Stimulated activated CD8-positive, alpha-beta memory T cell treated with anti-CD3 and anti-CD28 coated beads, Interleukin-2, amount 100 ng/mL, for 1 hour (primary cell): ENCODE measurements around the gene ZNF732.
"Not testable (repeated sequence)": the region's sequence is repeated elsewhere in the genome, so short reads cannot be mapped to it uniquely, and the experiment has no call there.

ENCODE experiments used
- DNase-seq, 2 donors: peaks; one replicate each; pipeline ENCODE4 v3.0.0-alpha.2; 2020; ENCODE audit warnings: low read depth in 2 of 2

ZNF732 gene

DNA sequence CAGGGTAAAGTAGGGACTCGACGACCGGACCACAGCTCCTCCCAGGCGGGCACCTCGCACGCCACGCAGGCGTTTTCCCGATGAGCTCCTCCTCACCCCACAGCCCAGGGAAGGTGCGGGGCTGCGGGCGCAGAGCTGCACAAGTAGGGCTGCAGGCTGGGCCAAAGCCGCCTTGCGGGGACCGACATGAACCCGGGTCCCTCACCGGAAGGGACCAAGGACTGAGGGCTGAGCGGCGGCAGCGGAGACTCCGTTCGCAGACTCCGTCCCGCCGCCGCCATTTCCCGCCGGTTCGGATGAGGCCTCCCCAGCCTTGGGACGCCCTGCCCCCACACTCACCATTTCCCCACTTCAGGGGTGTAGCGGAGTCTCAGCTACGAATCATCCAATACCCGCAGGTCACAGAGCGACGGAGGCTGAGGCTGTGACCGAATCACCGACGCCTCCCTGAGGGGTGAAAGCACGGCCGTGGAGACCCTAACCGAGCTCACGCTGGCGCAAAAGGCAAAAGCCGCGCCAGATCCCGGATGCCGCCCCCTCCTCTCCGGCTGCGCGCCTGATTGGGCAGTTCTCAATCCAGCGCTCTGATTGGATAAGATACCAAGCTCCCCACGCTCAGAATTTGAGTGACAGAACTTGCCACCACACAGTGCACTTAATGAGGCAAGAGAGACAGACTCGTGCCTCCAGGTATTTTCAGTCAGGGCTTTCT lies at the start of gene ZNF732:
ZNF732 (minus strand) TSS at position 506 of the 712 bp plus-strand sequence; CDS start at position 342, 164 bp downstream.
- no peak for DNase-seq

- DNase-seq: no peak
Measured at GRCh38 chr4:340011-340410, 34.7 kb upstream of the ZNF732 start.

- no peak for DNase-seq
Measured at GRCh38 chr4:338759-339097, 33.5 kb upstream of the ZNF732 start.

DNA sequence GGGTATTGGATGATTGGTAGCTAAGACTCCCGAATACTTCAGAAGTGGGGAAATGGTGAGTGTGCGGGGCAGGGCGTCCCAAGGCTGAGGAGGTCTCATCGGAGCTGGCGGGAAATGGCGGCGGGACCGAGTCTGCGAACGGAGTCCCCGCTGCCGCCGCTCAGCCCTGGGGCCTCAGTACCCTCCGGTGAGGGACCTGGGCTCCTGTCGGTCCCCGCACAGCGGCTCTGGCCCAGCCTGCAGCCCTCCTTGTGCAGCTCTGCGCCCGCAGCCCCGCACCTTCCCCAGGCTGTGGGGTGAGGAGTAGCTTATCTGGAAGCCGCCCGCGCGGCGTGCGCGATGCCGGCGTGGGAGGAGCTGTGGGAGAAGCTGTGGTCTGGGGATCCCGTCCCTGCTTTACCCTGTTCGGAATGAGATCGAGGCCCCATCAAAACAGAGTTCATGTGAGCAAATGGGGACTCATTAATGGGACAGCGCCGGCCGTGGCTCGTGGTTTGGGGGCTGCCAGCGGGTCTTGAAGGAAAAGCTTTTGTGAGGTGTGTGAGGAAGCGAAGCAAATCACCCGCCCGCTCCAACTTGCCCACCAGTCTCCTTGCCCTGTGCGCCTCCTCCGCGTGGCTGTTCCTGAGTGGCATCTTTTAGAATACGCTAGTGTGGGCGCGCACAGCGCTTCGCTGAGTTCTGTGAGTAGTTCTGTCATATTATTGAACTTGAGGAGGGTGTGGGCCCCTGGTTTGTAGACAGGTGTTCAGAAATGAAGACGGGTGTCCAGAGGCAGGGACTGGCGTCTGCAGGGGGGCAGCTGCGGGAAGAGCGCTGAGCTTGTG lies 32.9 kb upstream of the ZNF732 start:
- DNase-seq: peak in 1 of 2 donors; percentile 17

DNA sequence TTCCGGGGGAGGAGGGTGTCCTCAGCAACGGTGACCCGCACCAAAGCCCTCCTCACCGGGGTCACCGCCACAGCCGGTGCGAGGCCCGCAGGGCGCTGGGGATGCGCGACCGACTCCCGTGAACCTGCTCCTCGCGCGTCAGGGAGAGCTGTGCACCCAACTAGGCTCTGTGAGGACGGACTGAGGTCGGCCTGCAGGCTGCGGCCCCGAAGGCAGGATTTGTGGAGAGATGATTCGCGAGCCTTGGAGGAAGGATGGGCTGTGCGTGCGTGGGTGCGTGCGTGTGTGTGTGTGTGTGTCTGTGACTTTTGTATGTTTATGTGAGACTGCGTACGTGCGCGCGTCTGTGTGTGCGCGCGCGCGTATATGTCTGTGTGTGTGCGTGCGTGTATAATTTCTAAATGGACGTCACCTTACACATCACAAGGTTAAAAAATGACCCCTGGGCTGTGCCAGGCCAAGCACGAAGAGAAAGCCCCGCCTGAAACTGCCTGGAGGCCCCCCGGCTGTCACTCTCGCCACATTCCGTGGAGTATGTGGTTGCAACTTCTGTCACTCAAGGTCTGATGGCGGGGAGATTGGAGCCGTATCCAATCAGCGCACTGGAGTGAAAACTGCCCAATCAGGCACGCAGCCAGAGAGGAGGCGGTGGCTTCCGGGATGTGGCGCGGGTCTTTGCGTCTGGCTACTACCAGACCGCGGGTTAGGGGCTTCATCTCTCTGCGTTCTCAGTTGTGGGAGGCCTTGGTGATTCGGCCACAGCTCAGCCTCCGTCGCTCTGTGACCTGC lies 32.1 kb upstream of the ZNF732 start, which contains the start of gene ZNF141:
ZNF141 (plus strand) TSS at position 672 of the 789 bp plus-strand sequence. CDS start 170 bp downstream, outside the sequence.
- DNase-seq: peak; percentile 78

DNA sequence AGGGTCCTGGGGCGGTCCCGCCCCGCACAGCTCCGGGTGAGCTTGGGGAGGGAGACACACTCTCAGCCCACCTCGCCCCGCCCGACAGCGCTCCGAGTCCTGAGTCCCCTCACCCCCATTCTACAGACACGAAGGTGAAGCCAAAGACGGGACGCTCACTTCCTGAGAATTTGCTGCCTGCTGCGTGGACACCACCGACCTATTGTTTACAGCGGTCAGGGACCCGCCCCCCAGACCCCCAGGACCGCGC lies 31.5 kb upstream of the ZNF732 start:
- DNase-seq: no peak

DNA sequence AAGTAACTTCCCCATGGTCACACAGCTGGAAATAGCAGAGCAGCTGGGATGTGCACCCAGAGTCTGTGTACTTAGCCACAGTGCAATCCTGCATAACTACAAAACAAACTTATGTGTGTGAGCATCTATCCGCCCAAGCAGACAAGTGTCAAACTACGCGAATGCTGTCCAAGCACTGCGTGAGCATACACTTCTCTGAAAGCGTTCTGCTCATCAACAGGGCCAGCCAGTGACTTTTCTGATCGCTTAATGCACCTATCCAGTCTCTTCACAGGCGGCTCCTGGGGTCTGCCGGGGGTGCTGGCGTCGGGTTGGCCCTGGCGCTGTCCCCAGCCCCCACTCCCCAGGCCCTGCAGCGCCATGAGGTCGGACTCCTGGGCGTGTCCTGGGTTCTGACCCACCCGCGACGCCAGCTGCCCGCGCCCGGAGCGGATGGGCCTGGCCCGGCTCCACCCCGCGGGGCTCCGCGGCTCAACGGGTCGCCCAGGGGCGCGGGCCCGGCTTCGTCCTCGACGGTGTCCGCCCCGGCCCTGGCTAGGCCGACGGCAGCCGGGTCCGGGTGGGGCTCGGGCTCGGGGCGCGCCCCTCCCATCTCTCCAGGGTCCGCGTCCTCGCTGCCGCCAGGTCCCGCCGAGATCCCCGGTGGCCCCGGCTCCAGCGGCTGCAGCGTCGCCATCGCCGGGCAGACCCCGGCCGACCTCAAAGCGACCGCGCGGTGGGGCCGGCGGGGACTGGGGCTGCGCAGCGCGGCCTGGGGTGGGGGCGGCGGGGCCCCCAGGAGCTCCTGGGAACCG lies 31.0 kb upstream of the ZNF732 start:
- DNase-seq: no peak

DNA sequence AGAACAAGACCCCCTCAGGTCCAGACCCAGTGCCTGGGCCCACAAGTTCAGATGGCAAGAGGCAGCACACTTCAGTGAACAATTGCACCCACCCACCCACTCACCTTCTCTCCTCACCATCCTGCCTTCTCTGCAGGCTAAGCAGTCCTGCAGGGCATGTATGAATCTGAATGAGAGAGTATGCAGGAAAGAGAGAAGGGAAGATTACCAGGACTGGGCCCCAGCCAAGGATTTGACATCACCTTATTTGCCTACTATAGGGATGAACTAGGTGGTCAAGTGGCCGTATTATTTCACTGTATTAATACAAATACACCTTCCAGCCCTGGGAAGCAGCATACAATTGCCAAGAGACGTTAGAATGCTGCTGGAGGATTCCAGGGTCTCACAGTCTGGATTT lies 30.2 kb upstream of the ZNF732 start:
- DNase-seq: no peak

- no peak for DNase-seq
Measured at GRCh38 chr4:328729-329128, 23.5 kb upstream of the ZNF732 start.

- DNase-seq: no peak
Measured at GRCh38 chr4:314296-314903, 9.1 kb upstream of the ZNF732 start.

DNA sequence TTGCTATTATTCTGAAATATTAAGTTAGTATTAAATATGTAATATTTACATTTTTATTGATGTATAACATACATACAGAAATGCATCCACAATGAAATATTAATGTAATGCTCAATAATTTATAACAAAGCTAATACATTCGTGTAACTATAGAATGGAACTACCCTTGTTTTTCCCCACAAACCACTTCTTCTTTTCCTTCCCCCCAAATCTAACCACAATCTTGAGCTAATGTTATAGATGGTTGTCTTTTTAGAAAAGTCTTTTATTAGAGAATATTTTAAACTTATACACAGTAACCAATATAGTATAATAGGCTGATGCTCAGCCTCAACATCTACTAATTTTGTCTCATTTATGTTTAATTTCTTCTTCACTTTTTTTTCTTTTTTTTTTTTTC lies 4.5 kb upstream of the ZNF732 start:
- no peak for DNase-seq

DNA sequence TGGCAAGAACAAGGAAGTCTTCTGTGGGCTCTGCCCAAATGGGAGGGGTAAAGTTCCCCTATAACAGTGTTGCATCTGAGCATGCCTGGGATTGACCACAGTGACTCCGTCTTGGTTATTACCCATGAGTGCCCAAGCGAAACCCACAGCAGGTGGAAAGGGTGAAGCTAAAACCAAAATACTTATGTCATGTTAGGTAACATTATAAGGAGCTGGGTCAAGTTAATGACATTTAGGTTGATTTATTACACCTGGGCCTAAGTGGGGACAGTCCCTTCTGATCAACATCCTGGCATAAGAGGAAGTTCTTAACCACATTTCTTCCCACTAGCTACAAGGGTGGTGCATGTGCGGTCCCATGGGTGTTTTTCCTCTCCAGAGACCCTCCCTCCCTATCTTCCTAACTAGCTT lies 1.3 kb upstream of the ZNF732 start:
- no peak for DNase-seq

DNA sequence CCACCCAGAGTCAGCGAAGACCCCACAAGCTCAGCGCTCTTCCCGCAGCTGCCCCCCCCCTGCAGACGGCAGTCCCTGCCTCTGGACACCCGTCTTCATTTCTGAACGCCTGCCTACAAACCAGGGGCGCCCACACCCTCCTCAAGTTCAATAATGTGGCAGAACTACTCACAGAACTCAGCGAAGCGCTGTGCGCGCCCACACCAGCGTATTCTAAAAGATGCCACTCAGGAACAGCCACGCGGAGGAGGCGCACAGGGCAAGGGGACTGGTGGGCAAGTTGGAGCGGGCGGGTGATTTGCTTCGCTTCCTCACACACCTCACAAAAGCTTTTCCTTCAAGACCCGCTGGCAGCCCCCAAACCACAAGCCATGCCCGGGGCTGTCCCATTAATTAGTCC lies 758 bp downstream of the ZNF732 start:
- DNase-seq: not testable (repeated sequence)

DNA sequence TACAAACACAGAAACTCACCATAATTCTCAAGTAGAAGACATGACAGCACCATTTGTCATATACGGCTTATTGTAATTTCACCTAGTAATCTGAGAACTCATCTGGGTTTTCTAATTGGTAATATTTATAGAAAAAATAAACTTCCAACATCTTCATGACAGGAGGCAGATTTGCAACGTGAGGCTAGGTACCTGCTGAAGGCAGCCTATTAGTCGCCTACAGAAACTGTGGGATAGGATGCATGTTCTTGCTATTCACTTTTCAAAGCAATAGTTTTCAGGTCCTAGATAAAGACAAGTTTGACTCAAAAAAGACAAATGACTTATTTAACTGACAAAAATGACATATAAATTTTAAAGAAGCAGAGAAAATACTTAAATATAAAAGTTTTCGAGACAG lies 2.9 kb downstream of the ZNF732 start:
- no peak for DNase-seq

- no peak for DNase-seq
Measured at GRCh38 chr4:294732-295131, 10.5 kb downstream of the ZNF732 start.

DNA sequence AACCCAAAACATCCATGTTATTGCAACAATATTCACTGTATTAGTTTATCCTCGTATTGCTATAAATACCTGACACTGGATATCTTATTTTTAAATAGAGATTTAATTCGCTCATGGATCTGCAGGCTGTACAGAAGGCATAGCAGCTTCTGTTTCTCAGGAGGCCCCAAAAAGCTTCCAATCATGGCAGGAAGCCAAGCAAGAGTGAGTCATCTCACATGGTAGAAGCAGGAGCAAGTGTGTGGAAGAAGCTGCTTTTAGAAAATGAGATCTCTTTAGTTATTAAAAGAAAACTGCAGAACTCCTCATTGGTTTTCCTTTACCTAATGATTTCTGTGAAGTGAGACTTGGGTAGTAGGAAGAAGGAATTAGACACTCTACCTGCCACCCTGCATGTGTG lies 16.4 kb downstream of the ZNF732 start:
- DNase-seq: no peak

DNA sequence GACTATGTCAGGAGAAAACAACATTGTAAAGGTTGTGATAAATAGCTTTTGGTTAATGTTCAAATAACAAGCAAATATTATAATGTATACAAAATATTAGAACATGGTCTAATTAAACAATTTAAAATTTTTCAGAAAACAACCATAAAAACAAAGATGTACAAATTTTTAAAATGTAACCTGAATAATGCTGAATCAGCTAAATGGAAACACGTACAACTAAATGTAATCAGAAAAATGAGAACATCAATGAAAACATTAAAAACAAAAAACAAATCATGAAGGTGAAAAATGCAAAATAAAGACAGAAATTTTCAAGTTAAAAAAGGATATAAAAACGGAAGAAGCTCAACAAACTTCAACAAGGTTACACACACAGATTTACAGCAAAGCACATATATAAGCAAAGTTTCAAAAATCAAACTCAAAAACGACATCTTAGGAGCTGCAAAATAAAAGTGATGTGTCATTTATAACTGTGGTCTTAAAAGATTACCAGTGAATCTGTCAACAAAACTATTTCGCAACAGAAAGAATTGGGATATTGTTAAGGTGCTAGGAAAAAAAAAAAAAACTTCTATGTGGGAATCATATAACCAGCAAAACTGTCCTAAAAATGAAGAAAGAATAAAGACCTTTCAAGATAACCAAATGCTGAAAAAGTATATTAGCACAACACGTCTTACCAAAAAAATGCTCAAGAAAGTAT lies 31.8 kb downstream of the ZNF732 start:
- DNase-seq: no peak

DNA sequence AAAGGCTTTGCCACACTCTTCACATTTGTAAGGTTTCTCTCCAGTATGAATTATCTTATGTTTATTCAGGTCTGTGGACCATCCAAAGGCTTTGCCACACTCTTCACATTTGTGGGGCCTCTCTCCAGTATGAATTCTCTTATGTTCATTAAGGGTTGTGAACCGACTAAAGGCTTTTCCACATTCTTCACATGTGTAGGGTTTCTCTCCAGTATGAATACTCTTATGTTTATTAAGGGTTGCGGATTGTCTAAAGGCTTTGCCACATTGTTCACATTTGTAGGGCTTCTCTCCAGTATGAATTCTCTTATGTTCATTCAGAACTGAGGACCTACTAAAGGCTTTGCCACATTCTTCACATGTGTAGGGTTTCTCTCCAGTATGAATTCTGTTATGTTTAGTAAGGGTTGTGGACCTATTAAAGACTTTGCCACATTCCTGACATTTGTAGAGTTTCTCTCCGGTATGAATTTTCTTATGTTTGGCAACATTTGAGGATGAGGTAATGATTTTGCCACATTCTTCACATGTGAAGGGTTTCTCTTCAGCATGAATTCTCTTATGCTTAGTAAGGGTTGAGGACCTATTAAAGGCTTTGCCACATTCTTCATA lies 33.7 kb downstream of the ZNF732 start:
- no peak for DNase-seq

DNA sequence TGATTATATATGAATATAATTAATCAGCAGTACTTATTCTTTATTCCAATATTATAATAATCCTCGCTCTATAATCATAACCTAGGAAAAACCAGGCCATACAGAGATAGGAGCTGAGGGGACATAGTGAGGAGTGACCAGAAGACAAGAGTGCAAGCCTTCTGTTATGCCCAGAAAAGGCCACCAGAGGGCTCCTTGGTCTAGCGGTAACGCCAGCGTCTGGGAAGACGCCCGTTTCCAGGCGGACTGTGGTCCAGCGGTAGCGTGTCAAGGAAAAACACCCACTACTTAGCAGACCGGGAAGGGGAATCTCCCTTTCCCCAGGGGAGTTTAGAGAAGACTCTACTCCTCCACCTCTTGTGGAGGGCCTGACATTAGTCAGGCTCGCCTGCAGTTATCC lies 46.0 kb downstream of the ZNF732 start:
- not testable (repeated sequence) for DNase-seq

DNA sequence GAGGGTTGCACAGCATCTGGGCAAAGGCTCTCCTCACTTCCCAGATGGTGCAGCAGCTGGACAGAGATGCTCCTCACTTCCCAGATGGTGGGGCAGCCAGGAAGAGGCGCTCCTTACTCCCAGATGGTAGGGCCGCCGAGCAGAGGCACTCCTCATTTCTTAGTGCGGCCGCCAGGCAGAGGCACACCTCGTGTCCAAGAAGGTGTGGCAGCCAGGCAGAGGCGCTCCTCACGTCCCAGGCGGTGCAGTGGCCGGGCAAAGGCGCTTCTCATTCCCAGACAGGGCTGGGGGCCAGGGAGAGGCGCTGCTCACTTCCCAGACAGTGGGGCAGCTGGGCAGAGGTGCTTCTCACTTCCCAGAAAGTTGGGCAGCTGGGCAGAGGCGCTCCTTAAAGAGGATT lies 48.8 kb downstream of the ZNF732 start:
- DNase-seq: no peak
